HepG2 (cell line): Measurements from ENCODE around the gene PEX11A. TPM values are rescaled to one million over a fixed set of nuclear protein-coding genes. Genes with fewer than 3 reads are reported as not detected.
A peak's percentile ranks its signal among the peaks of the same experiment; 100 is the strongest.

Source experiments
- DMAP1 ChIP-seq: IDR thresholded peaks from 2 replicates; pipeline ENCODE4 v1.6.1; 2016
- KDM1A ChIP-seq: IDR thresholded peaks from 2 replicates; pipeline ENCODE4 v1.6.1; 2016; ENCODE audit warnings: missing compliant biosample characterization
- MAFF ChIP-seq: IDR thresholded peaks from 2 replicates; pipeline ENCODE4 v1.6.1; 2011; ENCODE audit warnings: low read depth, low read length, improper control_type of control experiment
- NR3C1 ChIP-seq: sonication (generic); formaldehyde crosslinking; IDR thresholded peaks from 2 replicates; pipeline ENCODE4 v1.4.0; 2020; ENCODE audit warnings: missing genetic modification reagents
- PPARG ChIP-seq: conservative IDR thresholded peaks from 2 replicates; pipeline ENCODE4 v1.6.1; 2016; ENCODE audit warnings: missing biosample characterization, missing genetic modification reagents
- PTBP1 ChIP-seq: fragments of 200-400 bp; formaldehyde crosslinking; IDR thresholded peaks from 2 replicates; pipeline ENCODE4 v1.6.1; 2018; ENCODE audit warnings: low read length, low read depth; ENCODE audit not compliant: poor library complexity, severe bottlenecking
- RAD51 ChIP-seq: fragments of 450-650 bp; IDR thresholded peaks from 2 replicates; pipeline ENCODE4 v1.6.1; 2016; ENCODE audit warnings: borderline replicate concordance
- ZBTB42 ChIP-seq: sonication (generic); formaldehyde crosslinking; IDR thresholded peaks from 2 replicates; pipeline ENCODE4 v1.5.0; 2020; ENCODE audit warnings: mild to moderate bottlenecking, missing genetic modification reagents
- ZNF34 ChIP-seq: sonication (generic); formaldehyde crosslinking; IDR thresholded peaks from 2 replicates; pipeline ENCODE4 v1.4.0; 2020; ENCODE audit warnings: mild to moderate bottlenecking, missing genetic modification reagents, borderline replicate concordance
- ZNF407 ChIP-seq: sonication (generic); formaldehyde crosslinking; IDR thresholded peaks from one replicate; pipeline ENCODE4 v1.5.1; 2020; ENCODE audit warnings: mild to moderate bottlenecking, missing genetic modification reagents; ENCODE audit errors: not compliant biosample characterization
- ZNF432 ChIP-seq: sonication (generic); formaldehyde crosslinking; IDR thresholded peaks from 2 replicates; pipeline ENCODE4 v1.5.0; 2020; ENCODE audit warnings: missing genetic modification reagents, mild to moderate bottlenecking, borderline replicate concordance
- polyA plus RNA-seq, 8 experiments: library from polyadenylated mRNA; depleted of rRNA in 3 of 8; stranded (reverse) in 7 of 8; unstranded in 1 of 8; fragments of >200 nt; fragmentation: Illumina TruSeq in 4 of 8; extraction: Trizol in 4 of 8; gene quantifications; 2 replicates each; pipeline versions ENCODE4 v1.2.1 to v1.2.3, GENCODE V29; 2011 to 2016; ENCODE audit warnings: low read depth in 4 of 8, missing spikeins in 1 of 8, mixed read lengths in 1 of 8; ENCODE audit not compliant: insufficient read depth in 1 of 8
- total RNA-seq, 5 experiments: library from RNA; depleted of rRNA; stranded (reverse); fragments of >200 nt; fragmentation: Illumina TruSeq; extraction: Trizol; gene quantifications; 2 replicates each; pipeline ENCODE4 v1.2.3, GENCODE V29; 2016; ENCODE audit warnings: low read depth in 1 of 5
- TF ChIP-seq, protein P1 (sequence below): sonication (generic); formaldehyde crosslinking; IDR thresholded peaks from 2 replicates; pipeline ENCODE4 v1.5.1; 2020; ENCODE audit warnings: mild to moderate bottlenecking, missing genetic modification reagents
- TF ChIP-seq, protein P2 (sequence below): sonication (generic); formaldehyde crosslinking; IDR thresholded peaks from 2 replicates; pipeline ENCODE4 v1.9.0; 2021; ENCODE audit warnings: missing genetic modification reagents, borderline replicate concordance
- TF ChIP-seq, protein P3 (sequence below): IDR thresholded peaks from 2 replicates; pipeline ENCODE4 v1.6.1; 2016; ENCODE audit warnings: missing biosample characterization, missing genetic modification reagents, low read depth

Gene PEX11A
- total and polyA plus RNA-seq, 2 of the 13 experiments (the other 11 are each of a cell fraction or from before 2014, with no cell fraction given), result 9.9 to 15.1 TPM

DNA sequence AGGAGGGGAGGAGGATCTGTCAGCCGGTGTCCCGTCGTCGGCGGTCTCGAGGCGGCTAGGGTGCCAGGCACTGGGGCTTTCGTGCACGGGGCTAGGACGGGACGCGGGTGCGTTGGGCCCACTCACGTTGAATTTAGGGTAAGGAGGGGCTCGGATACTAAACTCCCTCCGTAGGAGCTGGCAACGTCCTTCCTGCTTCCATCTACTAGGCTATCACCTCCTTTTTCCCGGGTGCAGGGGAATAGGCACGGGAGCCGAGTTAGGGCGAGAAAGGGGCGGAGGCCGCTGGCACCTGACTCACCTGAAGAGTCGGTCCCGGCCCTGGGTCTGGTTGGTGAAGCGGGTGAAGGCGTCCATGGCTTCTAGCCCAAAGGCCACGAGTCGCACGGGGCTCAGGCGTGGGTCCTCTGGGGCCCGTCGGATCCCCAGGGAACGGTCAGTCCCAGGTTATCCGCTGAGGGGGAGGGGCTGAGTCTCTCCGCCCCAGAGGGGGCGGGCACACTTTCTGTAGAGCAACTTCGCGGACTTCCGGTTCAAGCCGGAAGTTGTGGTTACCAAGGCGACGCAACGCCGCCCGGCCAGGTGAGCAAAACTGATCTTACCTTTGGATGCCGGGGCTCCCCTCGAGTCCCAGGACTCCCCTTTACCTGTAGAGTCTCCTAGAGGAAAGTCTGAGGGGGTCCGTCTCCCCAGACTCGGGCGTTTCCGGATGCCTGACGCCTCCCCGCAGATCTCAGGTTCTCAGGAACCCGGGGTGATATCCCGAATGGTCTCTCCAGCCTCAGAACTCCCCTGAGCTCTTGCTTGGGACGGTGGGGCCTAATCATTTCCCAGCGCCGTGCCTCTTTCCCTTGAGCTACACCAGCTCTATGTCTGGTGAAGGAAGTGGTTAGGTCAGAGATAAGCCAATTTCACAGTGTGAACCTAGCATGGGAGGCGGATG is at the start of gene PEX11A, which contains the start of gene WDR93 (continued):
- TF ChIP-seq ZNF407 (CRISPR knock-in tag), result no peak
- TF ChIP-seq PTBP1, result no peak
- TF ChIP-seq ZBTB42 (CRISPR knock-in tag), result no peak
- TF ChIP-seq DMAP1 (CRISPR knock-in tag), result peak; percentile 51; the same call in 1 of the 2 replicates
- TF ChIP-seq MAFF, result no peak
- no peak for TF ChIP-seq ZNF34
- no peak for TF ChIP-seq ZNF432 (CRISPR knock-in tag)
- TF ChIP-seq KDM1A (CRISPR knock-in tag), result no peak
- TF ChIP-seq RAD51, result no peak
- TF ChIP-seq, protein P1, sequence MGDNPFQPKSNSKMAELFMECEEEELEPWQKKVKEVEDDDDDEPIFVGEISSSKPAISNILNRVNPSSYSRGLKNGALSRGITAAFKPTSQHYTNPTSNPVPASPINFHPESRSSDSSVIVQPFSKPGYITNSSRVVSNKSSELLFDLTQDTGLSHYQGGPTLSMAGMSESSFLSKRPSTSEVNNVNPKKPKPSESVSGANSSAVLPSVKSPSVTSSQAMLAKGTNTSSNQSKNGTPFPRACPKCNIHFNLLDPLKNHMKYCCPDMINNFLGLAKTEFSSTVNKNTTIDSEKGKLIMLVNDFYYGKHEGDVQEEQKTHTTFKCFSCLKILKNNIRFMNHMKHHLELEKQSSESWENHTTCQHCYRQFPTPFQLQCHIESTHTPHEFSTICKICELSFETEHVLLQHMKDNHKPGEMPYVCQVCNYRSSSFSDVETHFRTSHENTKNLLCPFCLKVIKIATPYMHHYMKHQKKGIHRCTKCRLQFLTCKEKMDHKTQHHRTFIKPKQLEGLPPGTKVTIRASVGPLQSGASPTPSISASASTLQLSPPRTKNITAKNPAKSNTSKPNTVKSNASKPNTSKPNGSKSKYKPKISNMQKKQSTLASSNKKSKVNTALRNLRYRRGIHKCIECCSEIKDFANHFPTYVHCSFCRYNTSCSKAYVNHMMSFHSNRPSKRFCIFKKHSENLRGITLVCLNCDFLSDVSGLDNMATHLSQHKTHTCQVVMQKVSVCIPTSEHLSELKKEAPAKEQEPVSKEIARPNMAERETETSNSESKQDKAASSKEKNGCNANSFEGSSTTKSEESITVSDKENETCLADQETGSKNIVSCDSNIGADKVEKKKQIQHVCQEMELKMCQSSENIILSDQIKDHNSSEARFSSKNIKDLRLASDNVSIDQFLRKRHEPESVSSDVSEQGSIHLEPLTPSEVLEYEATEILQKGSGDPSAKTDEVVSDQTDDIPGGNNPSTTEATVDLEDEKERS (CRISPR knock-in tag), result peak; percentile 78; the same call in 1 of the 2 replicates
- TF ChIP-seq, protein P2, sequence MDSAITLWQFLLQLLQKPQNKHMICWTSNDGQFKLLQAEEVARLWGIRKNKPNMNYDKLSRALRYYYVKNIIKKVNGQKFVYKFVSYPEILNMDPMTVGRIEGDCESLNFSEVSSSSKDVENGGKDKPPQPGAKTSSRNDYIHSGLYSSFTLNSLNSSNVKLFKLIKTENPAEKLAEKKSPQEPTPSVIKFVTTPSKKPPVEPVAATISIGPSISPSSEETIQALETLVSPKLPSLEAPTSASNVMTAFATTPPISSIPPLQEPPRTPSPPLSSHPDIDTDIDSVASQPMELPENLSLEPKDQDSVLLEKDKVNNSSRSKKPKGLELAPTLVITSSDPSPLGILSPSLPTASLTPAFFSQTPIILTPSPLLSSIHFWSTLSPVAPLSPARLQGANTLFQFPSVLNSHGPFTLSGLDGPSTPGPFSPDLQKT (CRISPR knock-in tag), result no peak
- TF ChIP-seq, protein P3, sequence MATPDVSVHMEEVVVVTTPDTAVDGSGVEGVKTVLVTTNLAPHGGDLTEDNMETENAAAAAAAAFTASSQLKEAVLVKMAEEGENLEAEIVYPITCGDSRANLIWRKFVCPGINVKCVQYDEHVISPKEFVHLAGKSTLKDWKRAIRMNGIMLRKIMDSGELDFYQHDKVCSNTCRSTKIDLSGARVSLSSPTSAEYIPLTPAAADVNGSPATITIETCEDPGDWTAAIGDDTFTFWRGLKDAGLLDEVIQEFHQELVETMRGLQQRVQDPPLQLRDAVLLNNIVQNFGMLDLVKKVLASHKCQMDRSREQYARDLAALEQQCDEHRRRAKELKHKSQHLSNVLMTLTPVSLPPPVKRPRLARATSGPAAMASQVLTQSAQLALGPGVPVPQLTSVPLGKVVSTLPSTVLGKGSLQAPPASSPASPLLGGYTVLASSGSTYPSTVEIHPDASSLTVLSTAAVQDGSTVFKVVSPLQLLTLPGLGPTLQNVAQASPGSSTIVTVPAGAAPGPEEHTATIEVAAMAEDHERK, result no peak
- TF ChIP-seq PPARG, result peak; percentile 63
- TF ChIP-seq NR3C1 (CRISPR knock-in tag), result no peak
